GM11168 (cell line): Measurements from ENCODE around the gene AIDA.
"Not testable (repeated sequence)": the region's sequence is repeated elsewhere in the genome, so short reads cannot be mapped to it uniquely, and the experiment has no call there.

Experiments
- in situ Hi-C: fragments of 300-500 bp; cut with MboI; formaldehyde crosslinking; loops from one replicate; pipeline ENCODE4 v1.12.0; 2022; ENCODE audit warnings: low sequenced_read_pairs; ENCODE audit not compliant: unreplicated experiment

Gene AIDA, protein sequence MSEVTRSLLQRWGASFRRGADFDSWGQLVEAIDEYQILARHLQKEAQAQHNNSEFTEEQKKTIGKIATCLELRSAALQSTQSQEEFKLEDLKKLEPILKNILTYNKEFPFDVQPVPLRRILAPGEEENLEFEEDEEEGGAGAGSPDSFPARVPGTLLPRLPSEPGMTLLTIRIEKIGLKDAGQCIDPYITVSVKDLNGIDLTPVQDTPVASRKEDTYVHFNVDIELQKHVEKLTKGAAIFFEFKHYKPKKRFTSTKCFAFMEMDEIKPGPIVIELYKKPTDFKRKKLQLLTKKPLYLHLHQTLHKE

DNA sequence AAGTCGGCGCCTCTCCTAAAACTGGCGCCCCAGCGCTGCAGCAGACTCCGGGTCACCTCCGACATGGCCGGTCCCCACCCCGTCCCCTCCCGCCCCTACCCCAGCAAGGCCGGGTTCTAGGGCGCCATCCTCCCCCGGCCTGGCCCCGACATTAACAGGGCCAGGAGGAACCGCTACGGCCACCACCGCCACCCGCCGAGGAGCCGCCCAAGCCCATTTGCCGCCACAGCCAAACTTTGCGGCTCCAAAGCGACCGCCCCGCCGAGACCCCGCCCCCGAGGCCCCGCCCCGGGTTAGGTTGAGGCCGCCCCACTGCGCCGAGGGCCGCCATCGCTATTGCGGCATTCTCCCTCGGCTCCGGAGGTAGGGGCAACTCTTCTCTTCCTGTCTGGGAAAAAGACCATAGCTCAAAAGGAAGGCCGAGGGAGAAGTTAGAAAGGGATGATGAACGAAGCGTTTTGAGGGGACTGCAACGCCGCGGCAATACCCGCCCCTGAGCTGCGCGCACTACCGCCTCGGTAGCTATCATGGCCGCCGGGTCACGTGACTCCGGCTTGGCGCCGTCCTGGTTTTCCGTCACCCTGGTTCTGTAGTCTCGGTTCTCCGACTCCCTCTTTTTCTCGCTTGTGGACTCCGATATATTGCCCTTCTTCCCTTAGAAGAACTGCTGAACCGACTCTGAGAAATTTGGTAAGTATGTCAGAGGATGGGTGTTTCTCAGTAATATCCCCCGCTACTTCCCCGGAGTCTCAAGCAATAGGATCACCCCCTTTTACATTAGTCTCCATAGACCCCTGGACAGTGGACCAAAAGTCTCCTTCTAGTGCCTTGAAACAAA lies at the start of gene AIDA, which contains the start of gene BROX:
TSS of gene AIDA (minus strand) at position 239 of the 838 bp plus-strand sequence. CDS start at position 65, 174 bp downstream.
TSS of gene BROX (plus strand) at position 312 of the 838 bp plus-strand sequence. CDS start 3,136 bp downstream, outside the sequence.
- in situ Hi-C loops = no loop called here

DNA sequence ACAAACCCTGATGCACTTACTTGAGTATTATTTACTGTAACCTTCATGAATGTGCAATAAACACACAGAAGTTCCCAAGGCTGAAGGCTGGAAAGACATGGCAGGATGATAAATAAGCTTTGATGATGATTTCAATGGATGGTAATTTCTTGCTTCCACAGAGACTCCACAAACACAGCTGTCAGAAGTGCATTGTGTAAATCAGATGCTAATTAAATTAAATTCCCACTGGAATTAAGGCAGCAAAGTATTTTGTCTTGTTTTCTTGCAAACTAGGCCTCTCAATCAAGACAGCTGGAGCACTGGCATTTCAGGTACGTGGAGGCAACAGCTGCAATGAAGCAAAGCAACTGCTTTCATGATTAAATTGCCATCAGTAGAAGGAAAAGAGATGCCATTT lies 48.8 kb upstream of the AIDA start:
- in situ Hi-C loops = no loop called here

DNA sequence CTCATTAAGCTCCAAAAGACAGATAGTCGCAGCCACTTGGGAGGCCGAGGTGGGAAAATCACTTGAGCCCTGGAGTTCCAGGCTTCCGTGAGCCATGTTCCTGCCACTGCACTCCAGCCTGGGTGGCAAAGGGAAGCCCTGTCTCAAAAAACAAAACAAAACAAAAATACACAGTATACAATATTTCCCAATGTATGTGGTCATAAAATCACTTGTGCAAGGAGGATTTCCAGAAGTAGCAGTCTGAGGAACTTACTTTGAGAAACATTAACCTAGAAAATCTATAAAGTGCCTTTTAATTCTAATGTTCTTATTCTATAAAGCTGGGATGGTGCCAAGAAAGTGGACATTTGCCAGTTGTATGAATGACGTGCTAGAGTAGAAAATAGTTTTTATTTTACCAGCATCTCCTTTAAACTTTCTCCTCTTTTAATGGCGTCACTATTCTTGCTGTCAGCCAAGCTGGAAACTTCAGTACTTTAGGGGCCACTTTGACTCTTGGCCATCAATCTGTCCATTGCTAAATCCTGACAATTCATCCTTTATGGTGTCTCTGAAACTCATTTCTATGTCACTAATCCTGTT lies 47.3 kb upstream of the AIDA start:
- in situ Hi-C loops = no loop called here

DNA sequence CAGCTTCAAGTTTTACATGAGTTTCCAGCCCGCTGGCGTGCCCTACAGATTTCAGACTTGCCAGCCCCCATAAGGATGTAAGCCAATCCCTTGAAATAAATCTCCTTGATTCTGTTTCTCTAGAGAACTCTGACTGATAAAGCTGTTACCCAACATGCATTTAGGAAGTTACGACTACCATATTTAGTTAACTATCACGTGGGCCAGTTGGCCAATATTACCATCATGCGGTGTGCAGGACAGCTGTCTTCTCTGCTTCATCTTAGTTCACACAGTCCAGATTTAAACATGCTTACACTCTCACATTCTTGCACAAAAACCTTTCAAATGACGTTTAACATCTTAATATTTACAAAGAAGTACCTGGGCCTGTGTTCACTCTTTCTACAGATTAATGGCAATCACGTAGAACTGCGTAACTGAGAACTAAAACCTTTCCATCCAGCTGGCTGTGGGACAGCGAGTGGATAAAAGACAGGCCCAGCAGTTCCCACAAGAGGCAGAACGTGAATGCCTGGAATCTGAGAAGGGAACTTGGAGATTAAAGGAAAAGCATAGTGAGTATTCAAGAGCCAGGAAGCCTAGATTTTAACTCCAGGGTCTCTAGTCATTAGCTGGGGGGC lies 45.5 kb upstream of the AIDA start:
- in situ Hi-C loops = no loop called here

DNA sequence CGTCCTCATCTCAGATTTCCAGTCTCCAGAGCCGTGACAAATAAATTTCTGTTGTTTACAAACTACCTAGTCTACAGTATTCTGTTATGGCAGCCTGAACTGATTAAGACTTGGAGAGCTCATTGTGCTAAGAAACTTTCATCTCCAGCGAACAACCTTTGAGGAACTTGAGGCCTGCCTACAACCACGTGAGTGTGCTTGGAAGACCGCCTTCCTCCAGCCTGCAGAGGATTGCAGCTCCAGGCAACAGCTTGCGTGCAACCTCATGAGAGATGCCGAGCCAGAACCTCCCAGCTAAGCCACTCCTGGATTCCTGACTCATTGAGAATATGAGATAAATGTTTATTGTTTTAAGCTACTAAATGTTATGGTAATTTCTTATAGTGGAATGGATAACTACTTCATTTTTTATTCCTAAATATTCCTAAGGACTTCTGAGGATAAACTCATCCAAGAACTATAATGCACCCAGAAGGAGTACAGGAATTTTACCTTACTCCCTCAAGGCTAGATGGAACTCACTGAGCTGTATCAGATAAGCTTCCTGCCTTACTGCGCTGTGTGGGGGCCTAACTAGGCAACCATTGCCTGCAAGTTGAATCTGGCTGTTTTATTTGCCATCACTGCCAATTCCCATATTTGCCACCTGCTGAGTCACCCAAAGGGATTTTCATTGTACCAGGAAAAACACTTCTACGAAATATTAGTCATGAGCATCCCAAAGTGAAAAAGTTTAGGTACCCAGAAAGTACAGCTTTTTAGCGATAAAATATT lies 42.3 kb upstream of the AIDA start:
- in situ Hi-C loops = no loop called here

DNA sequence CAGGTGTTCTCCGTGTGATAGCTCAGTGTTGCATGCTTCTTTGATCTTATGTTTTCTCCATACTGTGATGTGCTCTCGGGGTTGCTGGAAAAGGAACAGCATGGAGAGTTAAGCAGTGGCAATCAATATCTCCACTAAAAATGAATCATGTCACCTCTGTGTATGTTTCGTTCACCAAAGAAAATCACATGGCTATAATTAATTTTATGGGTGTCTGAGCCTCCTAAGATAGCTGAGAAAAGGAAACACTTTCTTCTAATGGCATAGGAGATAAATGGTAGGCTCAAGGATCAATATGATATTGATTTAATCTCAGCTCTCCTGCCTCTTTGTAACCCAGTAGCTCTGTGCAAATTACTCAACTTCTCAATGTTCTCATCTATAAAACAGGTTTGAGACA lies 39.0 kb upstream of the AIDA start:
- in situ Hi-C loops = no loop called here

DNA sequence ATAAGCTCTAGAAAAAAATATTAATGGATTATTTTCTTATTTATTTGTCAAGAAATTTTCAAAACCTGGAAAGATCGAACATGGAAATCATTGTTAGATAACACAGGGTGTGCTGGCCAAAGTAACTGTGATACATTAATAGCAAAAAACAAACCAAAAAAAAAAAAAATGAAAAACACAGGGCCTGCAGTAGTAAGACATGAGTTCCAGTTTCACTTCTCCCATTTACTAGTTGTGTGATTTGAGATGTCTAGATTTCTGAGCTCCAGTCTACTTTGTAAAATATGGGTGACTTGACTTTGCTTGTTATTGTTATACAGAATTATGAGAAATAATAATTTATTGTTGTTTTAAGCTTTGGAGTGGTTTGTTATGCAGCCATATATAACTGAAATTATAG lies 38.4 kb upstream of the AIDA start:
- in situ Hi-C loops = no loop called here

DNA sequence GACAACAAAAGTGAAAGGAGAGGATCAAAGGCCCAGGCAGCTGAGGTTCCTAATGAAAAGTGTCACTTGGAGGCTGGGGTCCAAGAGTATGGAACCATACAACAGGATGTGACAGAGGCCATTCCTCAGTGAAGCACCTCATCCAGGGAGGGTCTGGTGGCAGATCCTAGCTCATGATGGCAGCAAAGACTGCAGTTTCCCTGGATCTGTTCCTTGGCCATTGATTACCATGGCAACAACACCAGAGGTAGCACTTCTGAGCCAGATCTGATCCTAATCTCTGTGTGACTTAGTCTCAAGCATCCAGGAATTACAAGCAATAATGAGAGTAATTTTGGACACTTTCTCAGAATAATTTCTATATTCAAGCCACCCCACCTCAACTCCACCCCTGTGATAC lies 37.6 kb upstream of the AIDA start:
- in situ Hi-C loops = no loop called here

DNA sequence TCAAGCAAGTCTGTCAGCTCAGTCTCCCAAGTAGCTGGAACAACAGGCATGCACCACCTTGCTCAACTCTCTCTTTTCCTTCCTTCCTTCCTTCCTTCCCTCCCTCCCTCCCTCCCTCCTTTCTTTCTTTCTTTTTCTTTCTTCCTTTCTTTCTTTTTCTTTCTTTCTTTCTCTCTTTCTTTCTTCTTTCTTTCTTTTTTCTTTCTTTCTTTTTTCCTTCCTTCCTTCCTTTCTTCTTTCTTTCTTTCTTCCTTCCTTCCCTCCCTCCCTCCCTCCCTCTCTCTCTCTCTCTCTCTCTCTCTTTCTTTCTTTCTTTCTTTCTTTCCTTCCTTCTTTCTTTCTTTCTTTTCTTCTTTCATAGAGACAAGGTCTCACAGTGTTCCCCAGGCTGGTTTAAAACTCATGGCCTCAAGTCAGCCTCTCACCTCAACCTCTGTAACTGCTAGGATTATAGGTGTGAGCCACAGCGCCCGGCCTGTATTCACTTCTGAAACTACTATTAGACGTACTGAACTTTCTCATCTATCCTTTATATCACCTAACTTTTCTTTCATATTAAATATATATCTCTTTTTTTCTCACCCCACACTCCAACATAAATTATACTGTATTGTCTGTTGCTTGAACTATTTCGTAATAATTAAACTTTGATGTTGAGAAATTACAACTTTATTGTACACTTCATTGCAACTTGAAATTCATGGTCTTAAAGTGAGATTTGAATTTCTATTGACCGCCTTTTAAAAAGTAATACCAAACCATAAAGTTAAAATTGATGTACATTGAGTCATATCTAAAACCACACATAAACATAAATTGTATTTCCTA lies 29.6 kb upstream of the AIDA start:
- in situ Hi-C loops = not testable (repeated sequence)

DNA sequence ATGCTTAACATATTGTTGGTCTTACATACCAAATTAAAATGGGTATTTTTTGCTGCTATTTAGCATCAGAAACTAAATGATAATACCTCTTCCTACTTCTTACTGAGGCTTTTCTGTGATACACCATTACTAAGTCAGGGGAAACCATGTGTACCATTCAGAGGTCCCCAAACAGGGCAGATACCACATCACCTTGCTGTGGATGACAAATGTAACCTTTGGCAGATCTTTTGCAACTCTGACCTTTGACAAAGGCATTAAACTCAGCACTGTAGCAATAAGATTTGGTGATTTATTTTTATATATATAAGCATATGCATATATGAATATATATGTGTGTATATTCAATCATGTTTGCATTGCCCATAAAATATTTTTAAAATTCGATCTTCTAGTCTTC lies 27.6 kb upstream of the AIDA start:
- in situ Hi-C loops = no loop called here

DNA sequence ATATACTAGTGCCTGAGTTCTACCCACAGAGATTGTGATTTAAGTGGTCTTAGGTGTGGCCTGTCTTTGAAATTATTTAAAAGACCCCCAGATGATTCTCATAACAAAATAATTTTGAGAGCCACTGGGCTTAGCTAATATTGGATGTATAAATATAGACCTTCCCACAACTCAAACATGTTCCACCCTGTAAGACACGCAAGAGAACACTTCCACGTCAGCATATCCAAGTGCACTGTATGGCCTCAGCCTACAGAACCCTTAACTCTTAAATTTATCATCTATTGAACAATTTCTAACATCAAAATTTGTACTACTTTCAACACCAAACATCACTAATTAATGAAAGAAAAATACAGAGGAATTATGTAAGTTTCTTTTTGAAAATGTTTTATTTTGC lies 27.2 kb upstream of the AIDA start:
- in situ Hi-C loops = no loop called here

DNA sequence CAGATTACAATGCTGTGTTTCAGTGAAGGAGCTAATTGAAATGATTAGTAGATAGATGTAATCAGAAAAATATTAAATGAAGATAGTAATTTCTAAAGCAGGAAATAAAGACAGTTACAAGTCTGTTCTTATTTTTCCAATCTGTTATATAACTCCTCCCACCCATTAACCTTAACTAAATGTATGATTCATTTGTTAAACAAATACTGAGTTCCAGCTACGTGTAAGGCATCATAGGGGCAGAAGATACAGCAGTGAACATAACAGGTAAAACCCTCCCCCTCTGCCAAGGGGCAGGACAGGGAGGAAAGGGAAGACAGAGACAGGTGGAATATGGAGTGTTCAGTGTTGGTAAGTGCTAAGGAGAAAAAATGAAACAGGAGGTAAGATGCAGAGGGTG lies 24.7 kb upstream of the AIDA start, which contains the start of gene FAM177B:
TSS of gene FAM177B (plus strand) at position 231 of the 400 bp plus-strand sequence. CDS start 9,344 bp downstream, outside the sequence.
- in situ Hi-C loops = no loop called here

DNA sequence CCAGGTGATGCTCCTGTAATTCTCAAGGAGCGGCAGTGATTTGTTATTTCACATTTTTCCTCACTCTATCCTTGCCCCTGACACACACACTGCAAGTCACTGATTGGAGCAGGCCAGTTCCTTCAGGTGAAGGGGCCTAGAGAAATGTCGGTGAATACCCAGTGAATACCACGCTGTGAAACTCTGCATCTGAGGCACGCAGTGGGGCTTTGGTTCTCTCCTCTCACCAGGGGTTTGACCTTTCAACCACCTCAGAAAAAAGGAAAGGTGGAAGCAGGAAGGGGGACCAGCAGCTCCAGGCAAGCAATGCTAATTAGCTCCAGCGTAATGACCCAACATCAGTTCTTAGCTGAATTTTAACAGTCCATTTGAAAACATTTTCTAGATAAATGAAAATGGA lies 24.2 kb upstream of the AIDA start:
- in situ Hi-C loops = no loop called here

DNA sequence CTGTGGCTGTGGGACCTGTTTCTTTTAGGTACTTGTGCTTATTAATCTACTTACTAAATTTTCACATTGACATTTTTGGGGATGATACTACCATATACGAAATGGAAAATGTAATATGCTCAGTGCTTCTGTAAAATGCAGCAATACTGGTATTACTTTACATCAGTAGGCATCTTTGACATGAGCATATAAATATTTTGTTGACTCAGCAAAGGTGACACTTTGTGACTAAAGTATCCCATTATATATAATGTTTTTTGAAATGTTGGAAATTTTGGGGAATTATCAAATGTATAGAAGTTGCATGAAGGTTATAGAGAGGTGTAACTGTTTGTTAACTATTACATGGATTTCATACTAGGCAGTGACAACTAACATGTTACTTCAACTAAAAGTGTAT lies 22.4 kb upstream of the AIDA start:
- in situ Hi-C loops = no loop called here

DNA sequence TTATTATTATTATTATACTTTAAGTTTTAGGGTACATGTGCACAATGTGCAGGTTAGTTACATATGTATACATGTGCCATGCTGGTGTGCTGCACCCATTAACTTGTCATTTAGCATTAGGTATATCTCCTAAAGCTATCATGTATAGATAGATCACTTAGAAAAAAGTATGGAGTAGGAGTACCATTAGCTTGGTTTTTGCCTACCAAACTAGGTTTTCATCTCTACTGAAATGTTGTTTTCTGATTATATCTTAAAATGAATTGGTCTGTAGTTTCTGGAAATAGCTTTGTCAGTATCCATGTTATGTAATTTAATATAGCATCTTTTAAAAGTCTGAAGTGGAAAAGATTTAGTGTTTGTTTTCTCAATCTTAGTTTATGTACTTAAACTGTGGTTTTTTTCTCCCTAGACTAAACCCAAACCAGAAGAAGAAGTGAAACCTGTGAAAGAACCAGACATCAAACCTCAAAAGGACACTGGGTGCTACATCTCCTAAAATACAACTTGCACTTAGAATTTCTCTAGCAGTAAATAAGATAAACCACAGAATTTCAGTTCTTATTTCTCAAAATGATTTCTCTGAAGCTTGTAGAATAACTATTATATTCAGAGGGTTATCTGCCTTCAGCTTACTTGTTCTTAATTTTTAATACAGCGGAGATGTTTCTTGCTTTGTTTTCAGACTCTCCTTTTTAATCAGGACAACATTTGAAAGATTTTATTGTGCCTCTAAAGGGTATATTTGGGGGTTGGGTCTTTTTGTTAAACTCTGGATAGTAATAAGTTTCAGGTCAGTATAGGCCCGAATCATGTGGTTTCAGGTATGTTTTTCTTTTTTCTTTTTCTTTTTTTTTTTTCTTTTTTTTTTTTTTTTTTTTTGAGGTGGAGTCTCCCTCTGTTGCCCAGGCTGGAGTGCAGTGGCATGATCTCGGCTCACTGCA lies 20.2 kb upstream of the AIDA start:
- in situ Hi-C loops = no loop called here

DNA sequence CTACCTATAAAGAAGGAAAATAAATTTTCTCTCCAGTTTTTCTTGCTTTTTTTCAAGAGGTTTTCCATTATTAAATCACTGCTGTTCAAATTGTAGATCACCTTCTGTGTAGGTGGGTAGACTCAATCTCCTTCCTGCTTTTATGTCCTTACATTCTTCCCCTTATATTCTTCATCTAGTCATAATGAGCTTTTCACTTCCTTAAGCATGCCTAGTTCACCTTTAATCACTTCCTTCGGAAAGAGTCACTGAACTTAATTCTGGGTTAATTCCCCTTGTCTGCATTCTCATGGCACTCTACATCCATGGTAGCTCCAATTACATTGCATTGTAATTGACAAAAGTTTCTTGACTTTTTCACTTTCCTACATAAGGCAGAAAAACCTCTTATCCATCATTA lies 18.6 kb upstream of the AIDA start:
- in situ Hi-C loops = no loop called here

DNA sequence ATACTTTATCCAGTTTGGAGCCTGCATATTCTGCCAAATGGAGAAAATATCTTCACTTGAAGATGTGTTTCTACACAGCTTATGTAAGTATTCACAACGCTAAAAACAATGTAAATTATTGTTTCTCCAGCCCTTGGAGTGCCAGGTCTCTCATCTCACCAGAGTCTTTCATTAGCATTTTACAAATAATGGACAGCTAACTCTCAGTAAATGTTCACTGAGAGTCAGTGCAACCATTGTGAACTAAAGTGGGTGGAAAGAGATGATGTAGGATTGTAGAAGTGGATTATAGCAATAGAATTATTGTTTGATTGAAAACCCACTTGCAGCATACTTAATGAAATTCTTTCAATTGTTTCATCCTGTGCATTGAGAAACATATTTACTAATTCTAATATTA lies 16.5 kb upstream of the AIDA start:
- in situ Hi-C loops = no loop called here

DNA sequence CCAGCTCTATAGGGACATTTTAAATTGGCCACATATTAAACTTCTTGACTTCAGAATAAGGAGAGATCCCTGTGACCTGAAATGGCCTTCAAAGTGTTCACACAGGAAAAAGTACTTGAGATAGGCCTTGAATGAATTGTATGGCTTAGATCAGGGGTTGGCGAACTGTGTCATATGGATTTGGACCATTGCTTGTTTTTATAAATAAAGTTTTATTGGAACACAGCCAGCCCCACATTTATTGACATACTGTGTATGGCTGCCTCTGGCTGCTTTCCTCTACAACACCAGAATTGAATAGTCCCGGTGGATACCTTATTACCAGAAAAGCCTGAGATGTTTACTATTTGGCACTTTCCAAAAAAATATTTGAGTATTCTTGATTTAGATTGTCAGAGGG lies 4.1 kb upstream of the AIDA start:
- in situ Hi-C loops = no loop called here
